BJ (cell line): ENCODE data around the gene PRKAG2. TPM values are rescaled to one million over a fixed set of nuclear protein-coding genes. Genes with fewer than 3 reads are reported as not detected.

ENCODE experiments used
- CTCF ChIA-PET: fragments of 350-600 bp; formaldehyde crosslinking; extraction: SDS; loops from one replicate; lab custom pipeline; 2021; ENCODE audit warnings: antibody characterized with exemption, inconsistent platforms; lab: Yijun Ruan, JAX
- POLR2A ChIA-PET: fragments of 300-600 bp; sonication (Branson Sonifier 250); formaldehyde crosslinking; extraction: SDS; loops from one replicate; lab custom pipeline; 2021; ENCODE audit warnings: antibody characterized with exemption; lab: Charles Lee
- DNase-seq: peaks from one replicate; pipeline ENCODE4 v3.0.0-alpha.2; 2011; ENCODE audit warnings: low read depth
- H3K27me3 ChIP-seq: 2 replicates; pipeline ENCODE4 v1.6.0; 2011; ENCODE audit warnings: low read length; ENCODE audit not compliant: control insufficient read depth, insufficient read depth
- H3K36me3 ChIP-seq: 2 replicates; pipeline ENCODE4 v1.5.1; 2011; ENCODE audit warnings: low read length; ENCODE audit not compliant: control insufficient read depth, insufficient read depth
- H3K4me3 ChIP-seq: 2 replicates; pipeline ENCODE4 v1.5.1; 2011; ENCODE audit warnings: low read depth, mild to moderate bottlenecking, control low read depth, low read length
- CTCF ChIP-seq: IDR thresholded peaks from 2 replicates; pipeline ENCODE4 v1.5.1; 2011; ENCODE audit warnings: low read depth, mild to moderate bottlenecking, control low read depth, inconsistent platforms, low read length, moderate library complexity; ENCODE audit not compliant: insufficient read depth
- polyA plus RNA-seq: library from polyadenylated mRNA; depleted of rRNA; stranded (reverse); fragments of >200 nt; gene quantifications from 2 replicates; pipeline ENCODE4 v1.2.3, GENCODE V29; 2011

Gene PRKAG2
- polyA plus RNA-seq, 1 experiment, result 11.3 TPM

- no peak for TF ChIP-seq CTCF
- DNase-seq, result no peak
- ChIA-PET POLR2A (no interaction called here), CTCF (interaction anchor here (1.2 kb wide), 1 partner anchor 47 kb away, joined by 3 read pairs; no protein-coding TSS in a partner anchor)
- Histone ChIP-seq H3K4me3 (no peak overlapping the region), H3K27me3 (no peaks in the 10 kb centered on the region), H3K36me3 (no peaks in the 10 kb centered on the region)
These were observed 193.9 kb downstream of the PRKAG2 start for GRCh38 chr7:151682831-151683614.

- no peak for DNase-seq
- POLR2A ChIA-PET, result no interaction called here
- CTCF ChIA-PET, result interaction anchor here (1.1 kb wide), 2 partner anchors 9 to 20 kb away, joined by 3 to 4 read pairs; no protein-coding TSS in a partner anchor
- Histone ChIP-seq H3K4me3 (no peak overlapping the region), H3K27me3 (no peaks in the 10 kb centered on the region), H3K36me3 (no peaks in the 10 kb centered on the region)
- no peak for TF ChIP-seq CTCF
These were observed 195.2 kb downstream of the PRKAG2 start for GRCh38 chr7:151681726-151682125.

- Histone ChIP-seq H3K36me3 (no peaks in the 10 kb centered on the region), H3K27me3 (no peaks in the 10 kb centered on the region), H3K4me3 (no peak overlapping the region)
- TF ChIP-seq CTCF, result no peak
- DNase-seq, result no peak
- CTCF ChIA-PET, result interaction anchor here (1.0 to 1.1 kb wide), 3 partner anchors 10 to 48 kb away, joined by 3 to 4 read pairs (median 3); no protein-coding TSS in a partner anchor
- POLR2A ChIA-PET, result no interaction called here
These were observed 196.1 kb downstream of the PRKAG2 start for GRCh38 chr7:151680810-151681209.

- ChIA-PET POLR2A (no interaction called here), CTCF (interaction anchor here (0.7 to 1.1 kb wide), 3 partner anchors 11 to 48 kb away, joined by 3 to 4 read pairs (median 3); no protein-coding TSS in a partner anchor)
- H3K4me3 ChIP-seq, result no peak overlapping the region
- no peaks in the 10 kb centered on the region for H3K27me3 ChIP-seq
- no peak for DNase-seq
- H3K36me3 ChIP-seq, result no peaks in the 10 kb centered on the region
- no peak for TF ChIP-seq CTCF
These were observed 196.9 kb downstream of the PRKAG2 start for GRCh38 chr7:151679881-151680612.
